ENCODE data around the gene KLF11.

GRCh38 chr2:10079870-10080535 is 36.7 kb downstream of the KLF11 start, which contains the start of gene CYS1:
- no peak for TF ChIP-seq POLR2A (IDR thresholded peaks at IDR 0.05; ENCODE audit: low read depth, low read length)
- TF ChIP-seq TAF1 (IDR thresholded peaks at IDR 0.05; ENCODE audit: borderline replicate concordance, low read depth, low read length) = no peak
